SKM-1 (cell line): Measurements from ENCODE around the gene PCDHA1.

Experiments used
- DNase-seq: peaks from one replicate; lab custom pipeline; 2025; ENCODE audit not compliant: unreplicated experiment; lab: John Stamatoyannopoulos, UW

The PCDHA1 gene

DNA sequence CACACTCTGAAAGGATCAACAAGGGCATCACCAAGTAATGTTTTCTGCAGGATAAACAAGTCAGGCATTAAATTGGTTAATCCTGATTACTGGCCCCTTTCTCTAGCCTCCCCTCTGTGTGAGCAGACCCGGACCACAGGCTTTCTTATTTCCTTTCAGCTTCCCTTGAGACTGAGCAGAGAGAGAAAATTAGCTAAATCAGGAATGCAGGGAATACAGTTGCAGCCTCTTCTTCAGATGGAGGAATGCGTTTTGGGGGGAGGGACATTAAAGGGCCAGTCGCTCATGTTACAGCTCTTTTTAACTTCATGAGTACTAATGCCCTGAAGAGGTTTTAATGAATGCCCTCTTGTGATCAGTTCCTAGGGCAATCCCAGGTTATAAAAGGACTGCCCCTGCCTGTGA lies 200.2 kb downstream of the PCDHA1 start:
- DNase-seq = no peak

GRCh38 chr5:140988100-140988499 lies 202.2 kb downstream of the PCDHA1 start:
- no peak for DNase-seq

GRCh38 chr5:140988608-140989007 lies 202.7 kb downstream of the PCDHA1 start:
- no peak for DNase-seq

- DNase-seq = no peak
These were observed 203.5 kb downstream of the PCDHA1 start for GRCh38 chr5:140989254-140990020.

DNA sequence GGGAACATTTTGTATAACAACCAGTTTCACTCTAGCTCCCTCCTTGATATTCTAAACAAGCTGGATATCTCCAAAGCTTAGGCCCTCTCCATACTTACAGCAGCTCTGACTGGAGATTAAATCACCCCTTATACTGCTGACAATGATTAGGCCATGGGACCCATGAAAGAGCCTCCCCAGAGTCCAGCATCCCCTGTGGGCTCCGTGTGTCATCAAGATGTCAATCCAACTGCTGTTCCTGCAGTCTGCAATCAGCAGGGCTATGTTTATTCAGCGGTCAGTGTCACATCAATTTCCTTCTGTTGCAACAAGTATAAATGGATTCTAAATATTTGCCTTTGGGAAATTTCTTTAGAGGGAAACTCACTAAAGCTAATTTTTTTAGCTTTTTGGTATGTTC lies 206.9 kb downstream of the PCDHA1 start:
- DNase-seq = no peak

DNA sequence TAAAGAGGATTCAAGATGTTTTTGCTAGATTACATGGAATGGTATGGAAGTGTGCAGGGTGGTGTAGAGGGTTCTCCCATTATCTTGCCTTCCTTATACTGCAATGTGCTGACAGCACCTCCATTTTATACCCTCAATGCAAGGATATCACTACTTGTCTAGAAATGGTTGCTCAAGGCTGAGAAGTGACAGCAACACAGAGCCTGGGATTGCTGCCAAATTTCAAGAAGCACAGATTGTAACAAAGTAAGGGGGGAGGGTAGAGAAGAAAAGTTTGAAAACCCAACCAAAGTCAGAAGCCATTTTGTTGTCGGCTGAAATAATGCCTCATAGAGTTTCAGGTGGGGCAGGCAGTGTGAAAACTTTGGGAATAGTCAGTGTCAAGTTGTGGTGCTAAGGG lies 210.1 kb downstream of the PCDHA1 start:
- no peak for DNase-seq

DNA sequence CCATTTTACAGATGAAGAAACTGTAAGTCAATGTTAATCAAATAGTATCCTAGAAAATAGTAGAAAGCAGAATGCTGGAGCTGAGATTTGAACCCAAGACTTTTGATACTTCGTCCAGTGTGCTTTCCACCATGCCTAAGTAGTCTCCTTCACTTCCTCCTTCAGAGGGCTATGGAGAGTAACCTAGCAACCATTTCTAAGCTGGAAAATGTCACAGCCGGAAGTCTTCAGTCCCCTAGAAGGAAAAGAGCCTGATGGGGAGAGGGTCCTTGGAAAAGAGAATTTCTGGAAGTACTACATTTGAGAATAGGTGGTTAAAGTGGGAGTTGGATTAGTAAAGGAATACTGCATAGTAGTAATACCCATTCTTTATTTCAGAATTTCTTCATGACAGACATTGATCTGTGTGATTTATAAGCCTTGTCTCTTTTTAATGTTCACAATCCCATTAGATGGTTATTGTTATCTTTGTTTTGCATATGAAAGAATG lies 213.0 kb downstream of the PCDHA1 start:
- DNase-seq = no peak

DNA sequence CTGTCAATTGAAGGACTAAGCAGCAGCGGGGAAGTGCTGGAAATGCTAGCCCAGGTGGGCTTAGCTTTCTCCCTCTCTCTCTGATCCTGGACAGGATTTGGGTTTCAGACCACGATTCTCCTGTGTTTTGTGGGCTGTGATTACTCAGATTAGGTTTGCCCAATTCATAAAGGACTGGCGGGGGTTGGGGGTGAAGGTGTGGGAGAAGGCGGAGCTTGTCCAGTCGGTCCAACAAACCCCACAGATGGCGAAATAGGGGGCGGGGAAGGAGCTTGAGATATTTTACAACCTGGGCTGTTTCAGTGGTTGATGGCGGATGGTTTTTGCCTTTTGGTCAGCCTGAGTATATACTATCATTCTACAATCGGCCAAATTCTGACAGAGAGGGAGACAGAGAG lies 215.5 kb downstream of the PCDHA1 start:
- DNase-seq = no peak

GRCh38 chr5:141001844-141002604 lies 216.1 kb downstream of the PCDHA1 start:
- no peak for DNase-seq

DNA sequence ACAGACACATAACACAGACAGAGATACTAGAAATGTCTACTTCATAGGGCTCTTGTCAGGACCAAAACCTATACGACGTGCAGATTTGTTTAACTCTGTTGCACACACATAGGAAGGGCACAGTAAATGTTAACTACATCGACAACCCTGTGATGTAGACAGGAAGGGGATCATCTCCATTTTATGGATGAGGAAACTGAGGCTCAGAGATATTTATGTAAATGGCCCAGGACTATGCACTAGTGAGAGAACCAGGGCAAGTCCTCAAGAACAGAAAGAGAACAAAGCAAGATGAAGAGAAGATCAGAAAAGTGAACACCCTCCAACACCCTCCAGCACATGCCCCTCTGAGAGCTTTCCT lies 216.6 kb downstream of the PCDHA1 start:
- DNase-seq = no peak

DNA sequence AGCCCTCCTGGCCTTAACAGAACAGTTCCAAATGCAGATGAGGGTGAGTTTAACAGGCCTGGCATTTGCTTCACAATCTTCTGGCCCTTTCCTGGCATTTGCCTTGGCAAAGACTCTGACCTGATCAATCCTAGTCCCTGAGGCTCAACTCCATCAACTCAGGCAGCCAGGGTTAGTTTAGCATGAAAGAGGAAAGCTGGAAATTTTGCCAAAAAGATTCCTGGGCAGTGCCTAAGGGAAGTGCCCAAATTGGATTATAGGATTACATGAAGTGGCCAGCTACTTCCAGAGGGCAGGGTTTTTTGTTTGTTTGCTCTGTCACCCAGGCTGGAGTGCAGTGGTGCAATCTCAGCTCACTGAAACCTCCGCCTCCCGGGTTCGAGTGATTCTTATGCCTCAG lies 217.1 kb downstream of the PCDHA1 start:
- DNase-seq = no peak

GRCh38 chr5:141003791-141004611 lies 218.1 kb downstream of the PCDHA1 start:
- no peak for DNase-seq

- no peak for DNase-seq
These were observed 221.9 kb downstream of the PCDHA1 start for GRCh38 chr5:141007791-141008190.

GRCh38 chr5:141010047-141010793 lies 224.3 kb downstream of the PCDHA1 start:
- no peak for DNase-seq

DNA sequence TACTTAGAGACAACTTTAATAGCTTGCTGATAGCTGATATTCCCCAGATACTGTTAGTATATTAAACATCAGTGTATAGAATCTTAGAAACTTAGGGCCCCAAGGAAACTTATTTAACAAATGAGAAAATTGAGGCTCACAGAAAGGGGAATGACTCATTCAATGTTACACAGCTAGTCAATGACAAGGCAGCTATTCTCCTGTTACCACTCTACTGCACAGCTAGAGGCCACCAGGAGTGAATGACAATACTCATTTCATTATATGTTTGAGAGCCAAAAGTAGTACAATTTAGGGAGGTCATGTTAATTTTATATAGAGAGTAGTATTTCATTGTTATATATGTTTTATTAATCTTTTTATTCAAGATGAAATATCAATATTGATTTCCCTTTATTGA lies 232.0 kb downstream of the PCDHA1 start:
- no peak for DNase-seq

DNA sequence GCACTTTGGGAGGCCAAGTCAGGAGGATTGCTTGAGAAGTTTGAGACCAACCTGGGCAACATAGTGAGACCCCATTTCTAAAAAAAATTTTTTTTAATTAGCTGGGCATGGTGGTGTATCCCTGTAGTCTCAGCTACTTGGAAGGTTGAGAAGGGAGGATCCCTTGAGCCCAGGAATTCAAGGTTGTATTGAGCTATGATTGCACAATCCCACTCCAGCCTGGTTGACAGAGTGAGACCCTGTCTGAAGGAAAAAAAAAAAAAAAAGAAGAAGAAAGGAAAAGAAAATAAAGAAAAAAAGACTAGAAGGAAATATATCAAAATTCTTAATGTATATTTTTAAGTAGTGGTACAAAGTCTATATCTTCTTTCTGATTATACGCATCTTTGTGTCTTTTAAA lies 236.4 kb downstream of the PCDHA1 start:
- no peak for DNase-seq

- DNase-seq = no peak
These were observed 245.1 kb downstream of the PCDHA1 start for GRCh38 chr5:141031006-141031405.

- no peak for DNase-seq
These were observed 246.7 kb downstream of the PCDHA1 start for GRCh38 chr5:141032626-141033025.

- DNase-seq = no peak
These were observed 253.1 kb downstream of the PCDHA1 start for GRCh38 chr5:141039061-141039460.

DNA sequence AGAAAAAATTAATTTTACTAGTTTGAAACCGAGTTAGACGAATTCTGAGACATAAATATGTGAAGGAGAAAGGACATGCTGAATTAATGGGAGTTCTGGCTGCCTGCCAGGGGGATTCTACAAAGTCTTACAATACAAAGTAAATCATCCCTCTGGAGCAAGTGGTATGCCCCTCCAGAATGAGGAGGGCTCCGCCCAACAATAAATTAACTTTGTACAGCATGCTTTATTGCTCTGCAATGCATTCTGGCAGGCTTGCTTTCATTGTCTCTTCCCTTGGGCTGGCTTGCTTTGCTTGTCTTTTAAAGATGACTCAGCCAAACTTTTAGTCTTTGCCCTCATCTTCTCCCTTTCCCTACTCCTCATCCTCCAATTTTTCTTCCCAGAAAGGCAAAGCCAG lies 253.6 kb downstream of the PCDHA1 start:
- no peak for DNase-seq
